DOHH2 (cell line): Measurements from ENCODE around the gene CHPT1.

ENCODE experiments used
- H3F3A ChIP-seq: fragments of 200-600 bp; sonication (generic), shearing (Covaris generic); 2 replicates; pipeline ENCODE4 v1.6.0; 2016; ENCODE audit warnings: antibody characterized with exemption, mild to moderate bottlenecking; ENCODE audit not compliant: control insufficient read depth, insufficient read depth
- H3K27ac ChIP-seq: fragments of 200-600 bp; sonication (generic); 2 replicates; pipeline ENCODE4 v1.5.1; 2014; ENCODE audit warnings: low read depth, mild to moderate bottlenecking, low read length, moderate library complexity
- H3K27me3 ChIP-seq: fragments of 200-600 bp; sonication (generic); 2 replicates; pipeline ENCODE4 v1.6.1; 2014; ENCODE audit warnings: mild to moderate bottlenecking, low read length, mixed read lengths; ENCODE audit not compliant: control insufficient read depth
- H3K36me3 ChIP-seq: fragments of 200-600 bp; sonication (generic); 2 replicates; pipeline ENCODE4 v1.6.1; 2014; ENCODE audit warnings: mild to moderate bottlenecking, low read length, moderate library complexity, mixed read lengths; ENCODE audit not compliant: control insufficient read depth
- H3K4me1 ChIP-seq: fragments of 200-600 bp; sonication (generic); 2 replicates; pipeline ENCODE4 v1.6.1; 2014; ENCODE audit warnings: mild to moderate bottlenecking, low read length, mixed read lengths; ENCODE audit not compliant: control insufficient read depth
- H3K4me2 ChIP-seq: fragments of 200-600 bp; sonication (generic); 2 replicates; pipeline ENCODE4 v1.6.0; 2014; ENCODE audit warnings: mild to moderate bottlenecking, low read length, moderate library complexity
- H3K4me3 ChIP-seq: fragments of 200-600 bp; sonication (generic); 2 replicates; pipeline ENCODE4 v1.5.1; 2014; ENCODE audit warnings: mild to moderate bottlenecking, low read length, mixed read lengths
- H3K79me2 ChIP-seq: fragments of 200-600 bp; sonication (generic); 2 replicates; pipeline ENCODE4 v1.6.1; 2014; ENCODE audit warnings: mild to moderate bottlenecking, low read length, mixed read lengths; ENCODE audit not compliant: control insufficient read depth
- H3K9me2 ChIP-seq: fragments of 200-600 bp; sonication (generic); replicated peaks from 2 replicates; pipeline ENCODE4 v1.6.1; 2014; ENCODE audit warnings: mild to moderate bottlenecking, low read length, mixed read lengths; ENCODE audit not compliant: control insufficient read depth
- H3K9me3 ChIP-seq: fragments of 200-600 bp; sonication (generic); 2 replicates; pipeline ENCODE4 v1.6.1; 2014; ENCODE audit warnings: antibody characterized with exemption, low read length, mixed read lengths; ENCODE audit not compliant: control insufficient read depth, insufficient read depth
- H4K20me1 ChIP-seq: fragments of 200-600 bp; sonication (generic); 2 replicates; pipeline ENCODE4 v1.6.0; 2014; ENCODE audit warnings: low read depth, mild to moderate bottlenecking, antibody characterized with exemption, low read length, moderate library complexity; ENCODE audit not compliant: control insufficient read depth, insufficient read depth
- EZH2phosphoT487 ChIP-seq: fragments of 200-600 bp; sonication (generic); IDR thresholded peaks from 2 replicates; pipeline ENCODE4 v1.6.1; 2017; ENCODE audit warnings: borderline replicate concordance, mild to moderate bottlenecking, antibody characterized with exemption, low read length, moderate library complexity, mixed read lengths
- TF ChIP-seq, protein P1 (sequence below): fragments of 200-600 bp; sonication (generic); IDR thresholded peaks from one replicate; pipeline ENCODE4 v1.5.1; 2014; ENCODE audit warnings: antibody characterized with exemption, mild to moderate bottlenecking, low read depth, low read length; ENCODE audit not compliant: poor library complexity, severe bottlenecking

CHPT1 gene

DNA sequence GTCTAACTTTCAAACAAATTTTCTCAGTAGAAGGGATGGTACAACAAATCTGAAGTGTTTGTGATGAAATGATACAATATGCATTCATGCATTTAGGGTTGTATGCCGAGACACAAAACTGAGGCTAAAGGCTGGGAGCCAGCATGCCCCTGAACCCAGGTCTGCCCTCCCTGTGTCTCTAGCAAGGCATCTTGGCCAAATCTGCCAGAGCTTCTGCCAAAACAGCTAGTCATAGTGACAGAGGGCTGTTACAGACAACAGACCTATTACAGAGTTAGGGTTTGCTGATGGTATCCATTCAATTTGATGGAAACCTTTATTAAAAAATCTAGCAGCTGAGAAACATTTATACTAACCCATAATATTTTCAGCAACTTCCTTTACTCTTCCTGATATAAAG is 11.3 kb upstream of the CHPT1 start:
- Histone ChIP-seq H3K9me3 (no peaks in the 10 kb centered on the region), H3K36me3 (no peaks in the 10 kb centered on the region), H3K79me2 (no peaks in the 10 kb centered on the region), H3K4me3 (no peak overlapping the region), H3K27ac (no peak overlapping the region), H3F3A (no peaks in the 10 kb centered on the region), H4K20me1 (no peaks in the 10 kb centered on the region), H3K4me2 (no peak overlapping the region), H3K4me1 (peaks cover under 1% of the 10 kb centered on the region), H3K9me2 (no peaks in the 10 kb centered on the region), H3K27me3 (no peaks in the 10 kb centered on the region)
- TF ChIP-seq, protein P1, sequence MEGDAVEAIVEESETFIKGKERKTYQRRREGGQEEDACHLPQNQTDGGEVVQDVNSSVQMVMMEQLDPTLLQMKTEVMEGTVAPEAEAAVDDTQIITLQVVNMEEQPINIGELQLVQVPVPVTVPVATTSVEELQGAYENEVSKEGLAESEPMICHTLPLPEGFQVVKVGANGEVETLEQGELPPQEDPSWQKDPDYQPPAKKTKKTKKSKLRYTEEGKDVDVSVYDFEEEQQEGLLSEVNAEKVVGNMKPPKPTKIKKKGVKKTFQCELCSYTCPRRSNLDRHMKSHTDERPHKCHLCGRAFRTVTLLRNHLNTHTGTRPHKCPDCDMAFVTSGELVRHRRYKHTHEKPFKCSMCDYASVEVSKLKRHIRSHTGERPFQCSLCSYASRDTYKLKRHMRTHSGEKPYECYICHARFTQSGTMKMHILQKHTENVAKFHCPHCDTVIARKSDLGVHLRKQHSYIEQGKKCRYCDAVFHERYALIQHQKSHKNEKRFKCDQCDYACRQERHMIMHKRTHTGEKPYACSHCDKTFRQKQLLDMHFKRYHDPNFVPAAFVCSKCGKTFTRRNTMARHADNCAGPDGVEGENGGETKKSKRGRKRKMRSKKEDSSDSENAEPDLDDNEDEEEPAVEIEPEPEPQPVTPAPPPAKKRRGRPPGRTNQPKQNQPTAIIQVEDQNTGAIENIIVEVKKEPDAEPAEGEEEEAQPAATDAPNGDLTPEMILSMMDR, result no peak
- TF ChIP-seq EZH2phosphoT487, result no peak

DNA sequence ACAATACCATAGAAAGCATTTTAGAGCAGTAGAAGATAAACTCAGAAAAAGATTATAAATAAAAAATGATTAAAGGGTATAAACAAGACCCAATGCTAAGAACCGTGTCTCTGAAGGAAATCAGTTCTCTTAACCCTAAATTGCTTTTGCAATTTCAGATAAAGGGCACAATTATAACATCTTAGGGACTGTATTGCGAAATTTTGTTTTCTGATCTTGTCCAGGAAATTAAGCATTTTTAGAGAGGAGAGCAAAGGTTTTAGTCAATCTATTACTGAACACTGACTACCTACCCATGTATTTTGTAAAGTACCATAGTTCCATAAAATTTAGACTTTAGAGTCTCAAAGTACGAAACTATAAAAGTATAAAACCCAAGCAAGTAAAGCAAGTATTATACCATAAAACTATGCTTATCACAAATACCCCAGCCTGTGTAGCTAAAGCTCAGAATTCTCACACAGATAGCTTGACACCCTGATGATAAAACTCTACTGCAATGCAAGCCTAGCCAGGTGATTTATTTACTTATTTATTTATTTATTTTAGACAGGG is 6.8 kb upstream of the CHPT1 start:
- no peaks in the 10 kb centered on the region for H3K9me3 ChIP-seq
- H3K79me2 ChIP-seq, result no peaks in the 10 kb centered on the region
- H4K20me1 ChIP-seq, result no peaks in the 10 kb centered on the region
- no peak overlapping the region for H3K4me3 ChIP-seq
- no peak overlapping the region for H3K27ac ChIP-seq
- no peaks in the 10 kb centered on the region for H3K9me2 ChIP-seq
- peaks cover 8% of the 10 kb centered on the region for H3K4me1 ChIP-seq
- no peaks in the 10 kb centered on the region for H3K36me3 ChIP-seq
- no peaks in the 10 kb centered on the region for H3K27me3 ChIP-seq
- H3K4me2 ChIP-seq, result no peak overlapping the region
- H3F3A ChIP-seq, result no peaks in the 10 kb centered on the region
- TF ChIP-seq EZH2phosphoT487, result no peak
- TF ChIP-seq, protein P1, result no peak

DNA sequence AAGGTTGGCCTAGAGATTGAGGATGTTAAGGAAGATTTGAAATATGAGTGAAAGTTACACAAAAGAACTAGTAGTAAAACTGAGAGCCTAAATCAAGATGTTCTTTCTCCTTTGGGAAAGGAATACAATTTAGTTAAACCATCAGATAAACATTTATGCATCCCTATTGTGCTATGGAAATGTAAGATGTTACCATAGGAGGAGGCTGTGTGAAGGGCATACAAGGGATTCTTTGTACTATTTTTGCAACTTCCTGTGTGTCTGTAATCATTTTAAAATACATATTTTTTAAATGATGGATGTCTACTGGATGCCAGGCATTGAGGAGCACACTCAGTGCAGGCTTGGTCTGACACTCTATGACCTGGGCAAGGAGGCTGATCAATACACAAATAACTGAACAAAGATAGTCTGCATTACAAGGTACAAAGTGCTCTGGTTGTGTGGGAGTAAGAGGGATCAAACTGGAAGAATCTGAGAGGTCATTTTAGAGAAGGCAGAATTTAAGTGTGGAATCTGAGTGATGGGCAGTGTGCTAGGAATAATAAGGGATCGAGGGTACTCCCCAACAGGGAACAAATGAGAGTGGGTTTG is 5.8 kb upstream of the CHPT1 start:
- Histone ChIP-seq H4K20me1 (no peaks in the 10 kb centered on the region), H3K4me1 (peaks cover 13% of the 10 kb centered on the region), H3K9me3 (no peaks in the 10 kb centered on the region)

More for the DNA sequence above, 5.8 kb upstream of the CHPT1 start:
- TF ChIP-seq, protein P1, result no peak
- TF ChIP-seq EZH2phosphoT487, result no peak
- Histone ChIP-seq H3K36me3 (no peaks in the 10 kb centered on the region), H3K27ac (no peak overlapping the region), H3K79me2 (no peaks in the 10 kb centered on the region), H3K4me3 (no peak overlapping the region), H3K27me3 (no peaks in the 10 kb centered on the region), H3F3A (no peaks in the 10 kb centered on the region), H3K9me2 (no peaks in the 10 kb centered on the region), H3K4me2 (no peak overlapping the region)
